ENCODE measurements around the gene SLC17A9. TPM values are rescaled to one million over a fixed set of nuclear protein-coding genes. Genes with fewer than 3 reads are reported as not detected.

Gene SLC17A9
- total and polyA plus RNA-seq, 4 donors: 0.69 to 2.4 (median 1.3) TPM

Other genes starting within 250 kb of the SLC17A9 start
- 1 to 10 TPM; 1.3 to 2.6 TPM for gene NTSR1, start 243.9 kb upstream of the SLC17A9 start, total RNA-seq
- 1 to 10 TPM; 5.3 to 6.1 TPM for gene NTSR1, start 243.9 kb upstream of the SLC17A9 start, polyA plus RNA-seq (ENCODE audit: insufficient read length in 2 of 2)
- 10 to 100 TPM in 1 of 2 donors, 1 to 10 TPM in 1; 7.5 to 15.8 TPM for gene MRGBP, start 156.2 kb upstream of the SLC17A9 start, total RNA-seq
- gene MRGBP, start 156.2 kb upstream of the SLC17A9 start, polyA plus RNA-seq (ENCODE audit: insufficient read length in 2 of 2): 10 to 100 TPM; 12.0 to 13.9 TPM
- 10 to 100 TPM; 14.6 to 43.3 TPM for gene OGFR, start 147.9 kb upstream of the SLC17A9 start, total RNA-seq
- 10 to 100 TPM; 41.3 to 46.6 TPM for gene OGFR, start 147.9 kb upstream of the SLC17A9 start, polyA plus RNA-seq (ENCODE audit: insufficient read length in 2 of 2)
- gene COL9A3, start 135.7 kb upstream of the SLC17A9 start, total RNA-seq: 100 to 1,000 TPM in 1 of 2 donors, 10 to 100 TPM in 1; 33.5 to 151 TPM
- 10 to 100 TPM; 38.6 to 76.1 TPM for gene COL9A3, start 135.7 kb upstream of the SLC17A9 start, polyA plus RNA-seq (ENCODE audit: insufficient read length in 2 of 2)
- gene TCFL5, start 90.9 kb upstream of the SLC17A9 start, total RNA-seq: 10 to 100 TPM; 12.3 to 16.3 TPM
- gene TCFL5, start 90.9 kb upstream of the SLC17A9 start, polyA plus RNA-seq (ENCODE audit: insufficient read length in 2 of 2): 10 to 100 TPM; 13.5 to 15.1 TPM
- gene DIDO1, start 26.2 kb upstream of the SLC17A9 start, total RNA-seq: 10 to 100 TPM; 35.4 to 54.7 TPM
- gene DIDO1, start 26.2 kb upstream of the SLC17A9 start, polyA plus RNA-seq (ENCODE audit: insufficient read length in 2 of 2): 10 to 100 TPM; 45.2 to 46.3 TPM
- 10 to 100 TPM; 32.7 to 34.5 TPM for gene GID8, start 14.6 kb upstream of the SLC17A9 start, total RNA-seq
- gene GID8, start 14.6 kb upstream of the SLC17A9 start, polyA plus RNA-seq (ENCODE audit: insufficient read length in 2 of 2): 10 to 100 TPM; 43.7 to 46.0 TPM
- gene BHLHE23, start 54.3 kb downstream of the SLC17A9 start, total RNA-seq: not detected
- gene BHLHE23, start 54.3 kb downstream of the SLC17A9 start, polyA plus RNA-seq (ENCODE audit: insufficient read length in 2 of 2): not detected

All from spinal cord (tissue), 4 donors.